ENCODE results near the gene ANXA4.

DNA sequence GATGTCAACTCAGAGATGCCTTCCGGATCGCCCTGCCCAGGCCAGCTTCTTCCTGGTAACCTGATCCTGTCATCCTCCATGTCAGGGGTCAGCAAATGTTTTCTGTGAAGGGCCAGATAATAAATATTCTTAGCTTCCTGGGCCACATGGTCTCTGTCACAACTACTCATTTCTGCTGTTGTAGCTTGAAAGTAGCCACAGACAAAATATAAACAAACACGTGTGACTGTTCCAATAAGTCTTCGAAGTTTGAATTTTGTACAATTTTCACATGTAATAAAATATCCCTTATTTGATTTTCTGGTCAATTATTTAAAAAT is 35.8 kb downstream of the ANXA4 start:
- TF ChIP-seq POLR2AphosphoS5 (IDR thresholded peaks at IDR 0.05; ENCODE audit: borderline replicate concordance, low read depth, low read length) (no peak), EZH2 (IDR thresholded peaks at IDR 0.05) (no peak)

All from SK-N-MC (cell line).